ENCODE data around the gene EXOSC7. TPM values are rescaled to one million over a fixed set of nuclear protein-coding genes. Genes with fewer than 3 reads are reported as not detected.

Gene EXOSC7
- total and polyA plus RNA-seq, 11 donors: 23.8 to 87.3 (median 32.9) TPM

- Histone ChIP-seq H3K9me3 (no peaks in the 10 kb centered on the region), H3K27ac (peak overlapping the region in 6 of 12 donors; percentile 15 to 37 (median 20)), H3K4me3 (no peak overlapping the region), H3K36me3 (peaks cover 0 to 55% (median 39%) of the 10 kb centered on the region in 9 donors), H3K4me1 (peaks cover 9 to 61% (median 35%) of the 10 kb centered on the region in 12 donors), H3K27me3 (no peaks in the 10 kb centered on the region)
- ATAC-seq (no peak), DNase-seq (no peak)
- TF ChIP-seq CTCF (IDR thresholded peaks at IDR 0.05) (peak; percentile 46 to 71 (median 58)), POLR2A (IDR thresholded peaks at IDR 0.05) (no peak)
- WGBS, 4 donors: 55 to 74% (median 68%) methylated on average over 7 of the region's 7 CpGs
- intact Hi-C loops (cut with DNase I): loop anchor here in 2 of 10 donors (5.0 kb wide), 2 partner anchors 39 to 44 kb away; no protein-coding TSS in a partner anchor
Observed at GRCh38 chr3:44992555-44993470, 16.8 kb downstream of the EXOSC7 start.

- peak in 2 of 4 donors; percentile 37 for ATAC-seq
- Histone ChIP-seq H3K4me3 (no peak overlapping the region), H3K9me3 (no peaks in the 10 kb centered on the region), H3K4me1 (peaks cover 9 to 61% (median 29%) of the 10 kb centered on the region in 12 donors), H3K27me3 (no peaks in the 10 kb centered on the region), H3K36me3 (peaks cover 0 to 63% (median 48%) of the 10 kb centered on the region in 9 donors), H3K27ac (peak overlapping the region in 8 of 12 donors; percentile 11 to 37 (median 20))
- TF ChIP-seq POLR2A (IDR thresholded peaks at IDR 0.05): no peak
- TF ChIP-seq CTCF (IDR thresholded peaks at IDR 0.05): no peak
- intact Hi-C loops (cut with DNase I): loop anchor here in 2 of 10 donors (5.0 kb wide), 2 partner anchors 39 to 44 kb away; no protein-coding TSS in a partner anchor
- DNase-seq: no peak
Observed at GRCh38 chr3:44993471-44994205, 17.6 kb downstream of the EXOSC7 start.

GRCh38 chr3:44995142-44995770 lies 19.2 kb downstream of the EXOSC7 start:
- DNase-seq (peak in 4 of 5 donors; percentile 41 to 67 (median 55)), ATAC-seq (peak in 2 of 4 donors; percentile 47 to 56)
- H3K4me1 ChIP-seq: peaks cover 9 to 49% (median 25%) of the 10 kb centered on the region in 12 donors
- H3K27ac ChIP-seq: peak overlapping the region in 6 of 12 donors; percentile 1 to 44 (median 18)
- H3K4me3 ChIP-seq: no peak overlapping the region
- no peaks in the 10 kb centered on the region for H3K27me3 ChIP-seq
- no peaks in the 10 kb centered on the region for H3K9me3 ChIP-seq
- peaks cover 0 to 72% (median 56%) of the 10 kb centered on the region in 9 donors for H3K36me3 ChIP-seq
- intact Hi-C loops (cut with DNase I): no loop called here
- TF ChIP-seq POLR2A (IDR thresholded peaks at IDR 0.05) (no peak), CTCF (IDR thresholded peaks at IDR 0.05) (no peak)
- 85 to 88% (median 86%) methylated on average over 8 of the region's 8 CpGs for WGBS, 4 donors

All from heart left ventricle (tissue), 16 donors.